Pancreas (tissue), 10 donors: ENCODE results near the gene GPR150. TPM values are rescaled to one million over a fixed set of nuclear protein-coding genes. Genes with fewer than 3 reads are reported as not detected.

Experiments
- ATAC-seq, 4 donors: fragments of 200-7000 bp; cut with Tn5 transposase; one replicate each; pipeline versions ENCODE4 v1.8.0 to v1.9.1; 2020; ENCODE audit warnings: mild to moderate bottlenecking in 4 of 4, moderate library complexity in 4 of 4
- DNase-seq, 6 donors: peaks; one replicate each; pipeline ENCODE4 v3.0.0-alpha.2; 2020
- FAIRE-seq: peaks from 2 replicates; lab custom pipeline; 2012; peaks lifted over from hg19 to GRCh38; lab: Jason Lieb, UNC
- H3K27ac ChIP-seq, 4 donors: fragments of 200-600 bp; sonication (generic); 1 replicate in 3 of 4; 2 replicates in 1 of 4; pipeline versions ENCODE4 v1.5.0 to v1.8.0; 2020
- H3K27me3 ChIP-seq, 4 donors: fragments of 200-600 bp; one replicate each; pipeline ENCODE4 v1.8.0; 2021
- H3K36me3 ChIP-seq, 3 donors: fragments of 200-600 bp; sonication (generic) in 1 of 3; one replicate each; pipeline versions ENCODE4 v1.5.0 to v1.8.0; 2020 to 2021
- H3K4me1 ChIP-seq, 3 donors: fragments of 200-600 bp; one replicate each; pipeline ENCODE4 v1.8.0; 2021
- H3K4me3 ChIP-seq, 4 donors: fragments of 200-600 bp; sonication (generic) in 2 of 4; one replicate each; pipeline versions ENCODE4 v1.5.0 to v1.8.0; 2020 to 2021
- H3K9me3 ChIP-seq, 4 donors: fragments of 200-600 bp; one replicate each; pipeline ENCODE4 v1.8.0; 2021
- CTCF ChIP-seq, 4 donors: fragments of 200-600 bp; sonication (generic) in 3 of 4; IDR thresholded peaks; one replicate each; pipeline versions ENCODE4 v1.5.0 to v1.8.0; 2021; ENCODE audit warnings: antibody characterized with exemption in 4 of 4
- WGBS, 2 donors: extraction: QIAGEN DNeasy Blood & Tissue Kit; methylation state at CpG; one replicate each; pipeline ENCODE4 v1.1.7; 2013; 5-methylcytosine and 5-hydroxymethylcytosine counted together
- intact Hi-C, 3 donors: fragments of 100-400 bp; cut with DNase I; formaldehyde crosslinking; loops; one replicate each; pipeline versions ENCODE4 v1.11.1 to v1.14.2; 2022
- polyA plus RNA-seq, 2 donors: library from polyadenylated mRNA; stranded (reverse); fragments of 200-250 nt; gene quantifications; one replicate each; pipeline ENCODE4 v1.2.3, GENCODE V29; 2013
- total RNA-seq, 6 donors: library from RNA; stranded (reverse); fragmentation: NEBNext Ultra II Directional in 4 of 6; extraction: Animal tissue kit (Norgen Biotek cat#: 25700) in 4 of 6; gene quantifications; one replicate each; pipeline versions ENCODE4 v1.2.1 to v1.2.4, GENCODE V29; 2021 to 2023
- donor health status: healthy with polysubstance abuse.
- donor health status: DM: no; HTN: no; CAD: no; lungs with moderate emphysema.
- donor health status: DM: no; HTN: no; CAD: no.
- donor health status: control.
- donor health status: control.
- donor health status: Bipolar disorder and iron deficiency.
- donor health status: DM: yes; HTN: yes; CAD: no.
- donor health status: DM: no; HTN: no; CAD: no.
- donor health status: DM: no; HTN: no; CAD: no.
- donor health status: DM: yes; HTN: yes; CAD: no.

Gene GPR150
- total and polyA plus RNA-seq, 8 donors = 0.61 to 5.7 (median 2.0) TPM

GRCh38 chr5:95626701-95627100, 6.8 kb downstream of the GPR150 start:
- 89 to 94% methylated on average over 1 of the region's 1 CpG for WGBS, 2 donors
- DNase-seq = no peak

GRCh38 chr5:95627971-95628810, 8.3 kb downstream of the GPR150 start:
- WGBS, 2 donors = 82 to 91% methylated on average over 4 of the region's 4 CpGs
- Histone ChIP-seq H3K4me3 (no peak overlapping the region), H3K36me3 (no peaks in the 10 kb centered on the region), H3K4me1 (peaks cover 5 to 16% (median 6%) of the 10 kb centered on the region in 3 donors), H3K27ac (no peak overlapping the region), H3K9me3 (no peaks in the 10 kb centered on the region), H3K27me3 (no peaks in the 10 kb centered on the region)
- FAIRE-seq (no peak), DNase-seq (no peak), ATAC-seq (no peak)
- intact Hi-C loops = no loop called here
- TF ChIP-seq CTCF (IDR thresholded peaks at IDR 0.05) = no peak

More at GRCh38 chr5:95626701-95627100, 6.8 kb downstream of the GPR150 start:
- H3K4me1 ChIP-seq = peaks cover 12 to 21% (median 16%) of the 10 kb centered on the region in 3 donors
- no peak overlapping the region for H3K27ac ChIP-seq
- TF ChIP-seq CTCF (IDR thresholded peaks at IDR 0.05) = no peak
- no peak for FAIRE-seq
- no peaks in the 10 kb centered on the region for H3K36me3 ChIP-seq
- H3K9me3 ChIP-seq = no peaks in the 10 kb centered on the region
- no peaks in the 10 kb centered on the region for H3K27me3 ChIP-seq
- intact Hi-C loops = no loop called here
- no peak overlapping the region for H3K4me3 ChIP-seq
- no peak for ATAC-seq

- Histone ChIP-seq H3K36me3 (no peaks in the 10 kb centered on the region), H3K4me1 (peaks cover 0 to 16% (median 2%) of the 10 kb centered on the region in 3 donors), H3K27ac (no peak overlapping the region), H3K27me3 (no peaks in the 10 kb centered on the region), H3K9me3 (no peaks in the 10 kb centered on the region), H3K4me3 (no peak overlapping the region)
- intact Hi-C loops = no loop called here
- ATAC-seq (no peak), FAIRE-seq (no peak), DNase-seq (no peak)
- WGBS, 2 donors = 85 to 88% methylated on average over 1 of the region's 1 CpG
- no peak for TF ChIP-seq CTCF (IDR thresholded peaks at IDR 0.05)
Measured at GRCh38 chr5:95628933-95629332, 9.0 kb downstream of the GPR150 start.

- intact Hi-C loops = no loop called here
- TF ChIP-seq CTCF (IDR thresholded peaks at IDR 0.05) = no peak
- DNase-seq (no peak), FAIRE-seq (no peak), ATAC-seq (no peak)
- Histone ChIP-seq H3K27me3 (no peaks in the 10 kb centered on the region), H3K27ac (no peak overlapping the region), H3K4me1 (peaks cover 0 to 16% (median 0%) of the 10 kb centered on the region in 3 donors), H3K4me3 (no peak overlapping the region), H3K9me3 (no peaks in the 10 kb centered on the region), H3K36me3 (no peaks in the 10 kb centered on the region)
- 92 to 98% methylated on average over 5 of the region's 5 CpGs for WGBS, 2 donors
Measured at GRCh38 chr5:95630394-95630917, 10.6 kb downstream of the GPR150 start.
